GM10266 (cell line): ENCODE data around the gene DISC1.

ENCODE experiments used
- DNase-seq: peaks from one replicate; pipeline ENCODE4 v3.0.0; 2012; ENCODE audit errors: extremely low spot score
- TF ChIP-seq, protein P1 (sequence below): IDR thresholded peaks from 2 replicates; pipeline ENCODE4 v1.5.1; 2012; ENCODE audit warnings: mild to moderate bottlenecking, low read depth; ENCODE audit not compliant: control insufficient read depth, insufficient read depth; ENCODE audit errors: missing control alignments

Gene DISC1

DNA sequence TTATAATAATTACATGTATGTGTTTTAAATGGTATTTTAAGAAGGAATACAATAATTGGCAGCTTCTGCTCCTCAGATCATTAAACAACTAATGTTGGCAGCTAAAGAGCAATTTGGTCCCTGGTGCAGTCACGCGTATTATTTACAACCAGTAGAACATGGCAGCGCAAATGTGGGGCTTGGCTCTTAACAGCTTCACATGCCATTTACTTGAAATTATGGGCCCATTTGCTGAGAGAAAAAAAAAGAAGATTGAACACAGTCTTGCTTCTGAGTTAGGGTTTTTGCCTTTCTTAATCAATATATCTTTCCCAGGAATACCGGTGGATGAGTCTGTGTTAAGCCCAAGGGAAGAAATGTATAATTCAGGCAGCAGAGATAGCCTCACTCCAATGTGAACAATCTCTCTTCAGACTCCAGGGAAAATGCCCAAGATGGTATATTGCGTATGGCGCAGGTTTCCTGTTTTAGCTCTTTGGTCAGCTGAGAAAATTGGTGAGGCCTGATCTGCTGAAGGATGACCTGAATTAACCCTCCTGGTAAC, 174.5 kb downstream of the DISC1 start:
- TF ChIP-seq, protein P1, sequence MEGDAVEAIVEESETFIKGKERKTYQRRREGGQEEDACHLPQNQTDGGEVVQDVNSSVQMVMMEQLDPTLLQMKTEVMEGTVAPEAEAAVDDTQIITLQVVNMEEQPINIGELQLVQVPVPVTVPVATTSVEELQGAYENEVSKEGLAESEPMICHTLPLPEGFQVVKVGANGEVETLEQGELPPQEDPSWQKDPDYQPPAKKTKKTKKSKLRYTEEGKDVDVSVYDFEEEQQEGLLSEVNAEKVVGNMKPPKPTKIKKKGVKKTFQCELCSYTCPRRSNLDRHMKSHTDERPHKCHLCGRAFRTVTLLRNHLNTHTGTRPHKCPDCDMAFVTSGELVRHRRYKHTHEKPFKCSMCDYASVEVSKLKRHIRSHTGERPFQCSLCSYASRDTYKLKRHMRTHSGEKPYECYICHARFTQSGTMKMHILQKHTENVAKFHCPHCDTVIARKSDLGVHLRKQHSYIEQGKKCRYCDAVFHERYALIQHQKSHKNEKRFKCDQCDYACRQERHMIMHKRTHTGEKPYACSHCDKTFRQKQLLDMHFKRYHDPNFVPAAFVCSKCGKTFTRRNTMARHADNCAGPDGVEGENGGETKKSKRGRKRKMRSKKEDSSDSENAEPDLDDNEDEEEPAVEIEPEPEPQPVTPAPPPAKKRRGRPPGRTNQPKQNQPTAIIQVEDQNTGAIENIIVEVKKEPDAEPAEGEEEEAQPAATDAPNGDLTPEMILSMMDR: no peak
- DNase-seq: no peak

GRCh38 chr1:231803353-231803752, 176.8 kb downstream of the DISC1 start:
- no peak for DNase-seq
- TF ChIP-seq, protein P1: no peak

DNA sequence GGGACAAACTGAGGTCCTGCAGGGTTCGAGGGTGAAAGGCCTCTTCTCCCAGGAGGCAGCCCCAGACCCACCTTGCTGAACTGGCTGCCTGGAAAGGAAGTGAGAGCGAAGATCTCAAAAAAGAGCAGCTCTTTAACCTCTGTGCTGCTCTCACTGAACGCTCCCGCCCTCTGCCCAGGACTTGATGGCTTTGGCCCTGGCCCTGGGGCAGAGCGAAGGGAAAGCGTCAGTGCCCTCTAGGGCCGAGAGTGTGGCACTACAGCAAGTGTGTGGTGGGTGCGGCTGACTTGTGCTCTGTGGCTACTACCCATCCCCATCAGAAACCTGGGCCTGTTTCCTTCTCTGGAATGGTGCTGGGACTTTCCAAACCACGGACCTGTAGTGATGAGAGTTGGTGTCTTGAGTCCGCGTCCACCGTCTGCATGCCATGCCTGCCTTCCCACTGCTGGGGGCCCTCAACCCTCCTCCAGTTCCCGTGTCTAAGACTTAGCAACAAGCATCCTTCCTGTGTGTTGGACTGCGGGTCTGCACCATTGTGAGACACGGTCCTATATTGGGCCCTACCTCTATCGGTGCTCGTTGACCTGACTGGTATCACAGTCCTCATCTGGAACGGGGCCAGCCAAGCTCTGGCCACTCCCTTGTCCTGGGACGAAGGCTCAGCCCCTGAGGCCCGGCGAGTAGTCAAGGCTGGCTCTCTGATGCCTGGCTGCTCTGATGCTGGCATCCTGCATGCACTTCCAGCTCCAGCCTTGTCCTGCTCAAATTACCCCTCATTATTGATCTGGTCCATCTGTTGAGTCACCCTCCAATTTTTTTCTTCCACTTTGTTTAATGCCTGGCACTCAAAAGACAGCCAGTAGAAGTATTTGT, 180.3 kb downstream of the DISC1 start:
- DNase-seq: peak; percentile 54
- TF ChIP-seq, protein P1: peak; percentile 73

- DNase-seq: no peak
These were observed 181.0 kb downstream of the DISC1 start for GRCh38 chr1:231807541-231807940.

DNA sequence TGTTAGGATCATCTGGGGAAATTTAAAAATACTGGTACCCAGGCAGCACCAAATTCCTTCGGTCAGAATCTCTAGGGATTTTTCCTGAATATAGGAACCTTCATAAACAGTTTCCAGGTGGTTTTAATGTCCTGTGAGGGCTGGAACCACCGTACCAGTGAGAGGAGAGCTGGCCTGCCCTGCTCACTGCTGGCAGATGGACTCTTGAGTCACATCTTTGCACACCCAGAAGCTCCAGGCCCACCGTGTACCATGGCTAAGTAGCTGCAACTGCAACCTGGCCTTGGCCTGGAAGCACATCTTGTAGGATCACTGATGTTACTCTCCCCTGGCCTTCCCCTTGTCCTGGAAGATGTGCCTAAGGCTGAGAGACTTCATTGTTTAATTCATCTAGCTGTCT, 181.5 kb downstream of the DISC1 start:
- TF ChIP-seq, protein P1: no peak
- DNase-seq: no peak

More at GRCh38 chr1:231807541-231807940, 181.0 kb downstream of the DISC1 start:
- TF ChIP-seq, protein P1: no peak

DNA sequence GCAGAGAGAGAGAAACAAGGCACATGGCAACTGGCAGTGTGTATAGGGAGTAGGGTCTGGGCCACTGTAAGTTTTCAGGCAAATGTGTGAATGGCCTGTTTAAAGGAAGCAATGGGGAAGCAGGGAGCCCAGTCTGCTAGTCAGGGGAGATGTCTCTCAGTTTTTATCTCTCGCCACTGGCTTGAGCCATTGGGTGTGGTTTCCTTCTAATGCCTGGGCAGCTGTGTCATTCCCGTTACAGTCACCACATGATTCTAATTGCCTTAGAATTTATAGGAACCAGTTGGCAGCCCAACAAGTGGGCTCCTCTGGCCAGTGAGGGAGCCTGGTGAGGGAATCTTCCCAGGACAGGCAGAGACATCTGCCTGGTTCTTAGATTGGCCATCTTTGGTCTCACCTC, 182.4 kb downstream of the DISC1 start:
- TF ChIP-seq, protein P1: no peak
- no peak for DNase-seq

- TF ChIP-seq, protein P1: no peak
- DNase-seq: no peak
These were observed 183.8 kb downstream of the DISC1 start for GRCh38 chr1:231810415-231810814.
